Daoy (cell line): ENCODE data around the gene SLC4A11. TPM values are rescaled to one million over a fixed set of nuclear protein-coding genes. Genes with fewer than 3 reads are reported as not detected.
"Not testable (repeated sequence)": the region's sequence is repeated elsewhere in the genome, so short reads cannot be mapped to it uniquely, and the experiment has no call there.

ENCODE experiments used
- DNase-seq: peaks from one replicate; pipeline ENCODE4 v3.0.0-alpha.2; 2015; ENCODE audit warnings: low read depth
- total RNA-seq: library from RNA; depleted of rRNA; stranded (reverse); fragments of >200 nt; shearing (Covaris generic); gene quantifications from 2 replicates; pipeline ENCODE4 v1.2.3, GENCODE V29; 2014

SLC4A11 gene
- total RNA-seq, 1 experiment from 2014 or later = 0.34 TPM

DNA sequence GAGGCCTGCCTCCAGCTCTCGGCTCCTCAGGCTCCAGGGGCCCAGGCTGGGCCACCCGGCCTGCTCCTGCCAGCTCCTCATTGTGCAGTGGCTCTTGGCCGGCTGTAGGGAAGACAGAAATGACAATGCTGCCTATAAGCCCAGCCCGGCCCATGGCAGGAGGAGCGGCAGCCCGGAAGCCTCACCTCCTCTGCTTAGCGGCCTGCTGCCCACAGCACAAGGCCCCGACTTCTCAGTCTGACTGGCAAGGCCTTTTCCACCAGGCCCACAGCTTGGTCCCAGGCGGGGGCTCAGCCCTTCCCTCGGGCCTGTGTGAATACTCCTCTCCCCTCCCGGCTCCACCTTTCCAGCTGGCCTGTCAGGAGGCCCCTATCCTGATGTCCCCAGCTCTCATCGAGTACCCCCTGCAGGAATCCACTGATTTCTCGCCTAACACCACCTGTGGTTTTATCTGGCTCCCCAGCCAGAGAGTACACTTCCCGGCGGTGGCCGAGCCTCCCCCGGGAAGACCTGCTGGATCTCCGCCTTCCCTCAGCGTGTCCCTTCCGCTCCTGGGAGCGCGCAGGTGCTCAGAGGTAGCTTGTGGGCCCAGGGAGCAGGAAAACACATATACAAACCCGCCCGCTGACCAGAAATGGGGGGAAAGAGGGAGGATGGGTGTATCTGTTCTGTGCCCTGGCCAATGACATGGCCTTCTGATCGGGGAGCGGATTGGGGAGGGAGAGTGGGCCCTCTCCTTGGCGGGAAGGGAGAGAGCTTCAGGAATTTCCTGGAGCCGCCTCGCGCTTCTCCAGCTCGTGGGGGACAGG is 35.5 kb downstream of the SLC4A11 start:
- peak; percentile 34 for DNase-seq

DNA sequence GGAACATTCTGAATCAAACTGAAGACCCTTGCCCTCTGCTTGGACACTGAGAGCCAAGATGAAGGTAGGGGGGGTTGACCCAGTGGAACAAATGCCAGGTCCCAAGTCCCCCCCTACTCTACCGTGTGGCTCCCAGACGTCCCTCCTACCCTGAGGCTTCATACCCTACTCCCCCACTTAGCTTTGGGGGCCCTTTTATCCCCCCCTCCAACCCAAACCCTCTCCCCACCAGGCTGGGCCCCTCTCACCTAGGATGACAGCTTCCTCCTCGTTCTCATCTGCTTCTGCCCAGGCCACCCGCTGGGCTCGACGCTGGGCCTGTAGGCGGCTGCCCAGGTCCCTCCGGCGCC is 36.0 kb downstream of the SLC4A11 start:
- DNase-seq = no peak

DNA sequence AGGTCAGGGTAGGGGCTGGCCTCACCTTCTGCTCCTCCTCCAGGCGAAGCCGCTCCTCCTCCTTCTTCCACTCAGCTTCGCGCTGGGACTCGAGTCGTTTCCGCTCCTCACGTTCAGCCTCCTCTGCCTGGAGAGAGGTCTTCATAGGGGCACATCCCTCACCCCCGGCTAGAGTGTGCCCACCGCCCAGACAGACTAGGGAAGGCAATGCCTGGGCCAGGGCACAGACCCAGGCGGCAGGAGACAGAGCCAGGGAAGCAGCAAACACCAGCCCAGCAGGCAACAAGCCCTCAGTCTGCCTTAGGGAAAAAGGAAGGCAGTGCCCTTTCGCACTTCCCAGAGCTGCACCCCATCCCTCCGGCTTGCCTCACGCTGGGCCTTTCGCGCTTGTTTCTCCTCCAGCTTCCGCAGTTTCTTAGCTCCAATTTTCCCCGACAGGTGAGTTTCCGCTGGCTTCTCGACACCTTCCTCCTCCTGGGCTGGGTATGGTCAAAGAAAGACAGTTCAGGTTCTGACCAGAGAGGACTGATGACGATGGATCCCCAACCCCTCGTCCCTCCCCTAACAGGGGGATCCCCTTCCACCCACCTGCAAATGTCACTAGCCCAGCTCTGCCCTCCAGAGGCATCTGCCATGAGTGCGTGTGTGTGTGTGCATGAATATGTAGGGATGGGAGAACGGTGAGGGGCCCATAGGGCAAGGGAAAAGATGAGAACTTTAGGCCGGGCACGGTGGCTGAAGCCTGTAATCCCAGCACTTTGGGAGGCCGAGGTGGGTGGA is 38.8 kb downstream of the SLC4A11 start:
- DNase-seq = no peak

DNA sequence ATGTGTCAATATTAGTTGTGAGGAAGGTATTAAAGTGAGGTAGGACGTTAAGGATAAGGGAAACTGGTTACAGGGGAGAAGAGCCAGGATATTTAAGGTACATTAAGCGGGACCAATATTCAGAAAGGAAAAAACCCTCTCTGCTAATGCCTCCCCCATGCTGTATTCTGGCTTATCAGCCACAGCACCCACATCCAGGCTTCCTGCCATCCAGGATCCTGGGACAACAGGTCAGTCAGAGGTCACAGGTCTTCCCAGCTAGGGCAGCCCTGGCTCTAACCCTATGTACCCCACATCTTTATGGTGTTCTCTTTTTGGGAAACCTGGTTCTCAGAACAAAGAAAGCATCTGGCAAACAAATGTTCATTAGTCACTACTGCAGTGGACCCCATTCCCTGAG is 39.8 kb downstream of the SLC4A11 start:
- DNase-seq = no peak

DNA sequence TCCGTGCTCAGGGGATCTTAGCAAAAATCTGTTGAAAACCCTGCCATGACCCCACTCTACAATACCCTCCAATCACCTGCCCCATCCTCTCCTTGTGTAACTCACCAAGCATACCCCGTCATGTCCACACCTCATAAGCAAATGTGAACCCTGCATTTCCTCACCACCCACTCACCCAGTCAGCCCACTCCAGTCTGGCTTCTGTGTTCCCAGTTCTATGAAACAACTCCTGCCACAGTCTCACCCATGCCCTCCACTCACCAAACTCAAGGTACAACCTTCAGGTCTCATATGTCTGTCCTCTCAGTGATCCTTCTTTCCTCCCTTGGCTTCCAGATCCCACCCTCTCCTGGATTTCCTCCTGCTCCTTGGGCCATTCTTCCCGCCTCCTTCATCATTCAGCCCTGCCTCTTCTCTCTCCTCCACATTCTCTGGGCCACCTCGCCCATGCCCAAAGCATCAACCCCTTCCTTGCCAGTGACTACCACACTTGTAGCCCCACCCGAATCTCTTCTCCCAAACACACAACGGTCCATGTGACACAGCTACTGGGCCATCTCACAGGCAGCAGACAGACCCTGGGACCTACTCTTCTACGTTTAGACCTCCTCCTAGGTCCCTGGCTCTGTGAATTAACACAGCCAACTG is 43.3 kb downstream of the SLC4A11 start:
- DNase-seq = no peak

DNA sequence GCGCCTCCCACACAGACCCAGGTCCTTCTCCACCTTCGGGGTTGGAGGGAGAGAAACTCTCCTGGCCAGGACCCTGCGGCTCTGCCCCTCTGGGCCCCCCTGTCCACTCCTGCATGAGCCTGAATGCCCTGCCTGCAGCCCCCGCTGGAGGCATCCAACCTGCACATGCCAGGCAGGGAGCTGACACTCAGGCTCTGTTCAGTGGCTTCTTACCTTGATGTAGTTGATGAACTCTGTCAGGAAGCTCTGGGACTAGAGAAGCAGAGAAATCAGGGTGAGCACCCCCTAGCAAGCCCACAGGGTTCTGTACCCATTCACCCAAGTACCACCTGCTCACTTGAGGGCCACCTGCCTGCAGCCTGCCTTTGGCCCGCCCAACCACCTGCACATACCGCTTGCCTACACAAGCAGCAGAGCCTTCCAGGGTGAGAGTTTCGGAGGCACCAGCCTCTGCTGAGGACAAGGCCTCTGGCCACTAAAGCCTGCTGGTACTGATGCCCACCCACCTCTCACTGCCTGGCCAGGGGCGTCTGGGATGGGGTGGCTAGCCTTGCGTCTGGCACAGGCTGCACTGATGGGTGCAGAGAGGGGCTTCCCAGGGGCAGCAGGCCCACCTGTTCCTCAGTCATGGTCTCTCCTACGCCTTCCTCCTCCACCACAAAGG is 44.2 kb downstream of the SLC4A11 start:
- DNase-seq = no peak

DNA sequence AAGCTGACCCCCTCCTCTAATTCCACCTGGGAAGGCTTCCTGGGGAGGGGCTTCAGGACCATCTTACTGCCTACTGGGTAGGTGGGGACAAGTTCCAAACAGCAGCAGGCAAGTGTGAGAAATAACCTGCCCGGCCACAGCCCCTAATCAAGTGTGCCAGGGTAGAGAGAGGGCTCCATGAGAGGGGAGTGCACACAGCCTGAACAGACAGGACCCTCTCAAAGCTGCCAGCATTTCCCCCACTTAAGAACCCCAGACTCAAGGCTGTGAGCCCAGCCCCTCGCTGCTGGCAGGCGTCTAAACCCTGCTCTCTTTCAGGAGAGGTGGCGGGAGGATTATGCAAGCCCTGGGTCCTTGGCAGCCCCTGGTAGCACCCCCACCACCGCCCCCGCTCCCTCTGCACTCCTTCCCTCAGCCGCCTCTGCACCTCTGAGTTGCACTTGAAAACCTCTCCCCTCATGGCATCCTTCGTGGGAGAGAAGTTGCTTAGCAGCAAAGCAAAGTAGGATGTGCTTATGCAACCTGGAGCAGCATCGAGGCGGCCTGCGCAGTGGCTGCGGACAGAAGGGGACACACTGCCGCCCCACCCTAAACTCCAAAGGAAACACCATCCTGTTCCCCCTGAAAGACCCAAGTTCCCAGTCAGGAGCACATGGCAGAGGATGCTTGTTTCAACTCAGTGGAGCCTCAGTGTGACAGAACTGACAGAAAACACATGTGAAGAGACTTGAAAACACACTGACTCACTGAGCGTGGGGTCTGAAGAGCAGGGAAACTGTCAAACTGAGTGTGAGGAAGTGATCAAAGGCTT is 45.0 kb downstream of the SLC4A11 start:
- no peak for DNase-seq

DNA sequence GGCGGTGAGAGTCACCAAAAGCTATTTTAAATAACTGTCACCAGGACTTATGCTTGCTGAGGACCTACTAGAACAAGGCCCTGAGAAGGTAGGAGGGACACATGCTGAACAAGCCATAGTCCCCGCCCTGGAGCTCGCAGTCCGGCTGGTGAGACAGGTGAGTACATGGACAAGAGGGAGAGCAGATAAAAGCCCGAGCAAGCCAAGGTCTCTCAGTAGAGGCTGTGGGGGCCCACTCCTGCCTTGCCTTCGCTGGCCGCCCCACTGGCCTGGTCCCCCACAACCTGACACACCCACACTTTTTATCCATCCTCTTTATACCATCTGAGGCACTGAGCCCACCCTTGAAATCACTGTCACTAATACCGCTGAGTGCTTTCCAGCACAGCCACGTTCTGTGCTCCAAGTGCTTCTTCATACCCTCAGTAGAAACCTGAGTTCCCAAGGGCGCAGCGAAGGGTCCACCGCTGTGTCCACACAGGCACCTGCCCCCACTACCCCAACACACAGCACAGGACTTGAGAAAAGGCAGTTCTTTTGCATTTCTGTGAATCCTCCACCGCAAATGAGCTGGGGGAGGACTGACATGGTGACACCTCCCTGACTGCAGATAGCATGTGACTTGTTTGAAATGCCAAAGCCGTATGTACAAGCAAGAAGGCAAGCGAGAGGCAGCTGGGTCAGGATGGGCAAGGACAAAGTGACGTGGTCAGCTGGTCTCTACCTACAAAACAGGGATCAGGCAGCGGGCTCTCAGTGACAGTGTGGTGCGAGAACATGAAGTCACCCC is 46.6 kb downstream of the SLC4A11 start:
- no peak for DNase-seq

DNA sequence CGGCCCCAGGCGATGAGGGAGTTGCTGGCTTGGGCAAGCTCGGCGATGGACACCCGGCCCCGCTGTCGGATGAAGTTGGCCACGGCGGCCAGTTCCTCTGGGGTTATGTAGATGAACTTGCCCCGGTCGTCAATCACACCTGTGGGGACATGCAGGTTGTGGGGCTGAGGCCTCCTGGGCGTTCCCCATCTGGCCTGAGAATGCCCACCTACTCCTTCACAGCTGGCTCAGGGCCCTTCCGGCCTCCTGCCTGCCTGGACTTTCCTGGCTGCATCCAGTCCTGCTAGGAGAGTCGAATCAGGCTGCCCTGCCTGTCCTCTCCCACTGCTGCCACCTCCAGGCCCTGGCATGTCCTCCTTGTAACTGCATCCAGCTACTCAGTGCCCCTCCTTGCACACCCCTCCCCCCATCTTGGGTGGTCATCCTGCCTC is 48.3 kb downstream of the SLC4A11 start:
- no peak for DNase-seq

DNA sequence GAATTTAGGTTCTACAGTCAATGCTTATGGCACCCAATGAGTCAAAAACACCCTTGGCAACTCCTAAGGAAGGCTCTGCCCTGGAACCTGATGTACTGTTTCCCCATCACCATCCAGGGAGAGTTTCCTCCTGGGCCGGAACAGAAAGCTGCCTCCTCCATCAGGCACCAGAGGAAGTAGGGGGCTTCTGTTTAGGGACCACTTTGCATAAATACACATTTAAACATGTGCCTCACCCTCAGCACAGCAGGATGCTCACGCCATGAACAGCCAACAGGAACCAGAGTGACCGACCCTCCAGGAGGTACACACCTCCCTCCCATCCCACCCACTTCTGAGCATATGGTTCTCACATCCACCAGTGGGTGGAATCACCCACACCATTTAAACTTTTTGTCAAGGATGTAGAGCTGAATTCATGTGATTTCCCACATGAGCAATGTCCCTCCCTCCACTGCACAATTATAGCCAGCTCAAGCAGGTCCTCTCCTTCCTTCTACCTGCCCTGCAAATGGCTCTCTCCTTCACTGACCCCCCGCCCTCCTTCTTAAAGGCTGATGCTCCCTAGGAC is 49.3 kb downstream of the SLC4A11 start:
- no peak for DNase-seq

DNA sequence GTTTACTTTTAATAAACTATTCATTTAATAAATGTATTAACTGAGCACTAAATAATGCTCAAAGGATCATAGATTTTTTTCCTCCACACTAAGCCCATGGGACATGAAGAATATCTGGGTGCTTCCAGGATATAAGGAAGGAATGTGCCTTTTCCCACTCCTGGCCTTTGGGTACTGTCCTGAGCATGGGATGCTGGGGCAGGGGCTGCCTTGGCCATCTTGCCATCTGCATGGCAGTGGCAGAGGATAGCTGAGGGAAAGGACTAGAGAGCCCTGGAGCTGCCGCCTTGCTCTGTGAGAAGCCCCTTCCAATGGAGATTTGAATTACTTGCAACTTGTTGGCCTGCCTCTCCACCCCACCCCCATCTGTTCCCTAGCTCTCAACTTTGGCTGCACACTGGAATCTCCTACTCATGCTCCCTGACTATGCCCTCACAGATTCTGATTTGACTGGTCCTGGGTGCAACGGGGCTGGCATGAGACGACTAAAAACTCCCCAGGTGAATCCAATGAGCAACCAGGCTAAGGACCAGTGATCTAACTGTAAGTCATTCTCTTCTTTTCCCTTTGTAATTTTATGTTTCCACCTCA is 50.1 kb downstream of the SLC4A11 start:
- DNase-seq = no peak

DNA sequence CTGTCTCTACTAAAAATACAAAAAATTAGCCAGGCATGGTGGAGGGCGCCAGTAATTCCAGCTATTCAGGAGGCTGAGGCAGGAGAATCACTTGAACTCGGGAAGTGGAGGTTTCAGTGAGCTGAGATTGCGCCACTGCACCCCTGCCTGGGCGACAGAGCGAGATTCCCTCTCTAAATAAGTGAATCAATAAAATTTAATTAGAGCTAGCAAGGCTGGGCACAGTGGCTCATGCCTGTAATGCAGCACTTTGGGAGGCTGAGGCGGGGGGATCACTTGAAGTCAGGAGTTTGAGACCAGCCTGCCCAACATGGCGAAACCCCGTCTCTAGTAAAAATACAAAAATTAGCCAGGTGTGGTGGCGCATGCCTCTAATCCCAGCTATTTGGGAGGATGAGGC is 51.1 kb downstream of the SLC4A11 start:
- not testable (repeated sequence) for DNase-seq

DNA sequence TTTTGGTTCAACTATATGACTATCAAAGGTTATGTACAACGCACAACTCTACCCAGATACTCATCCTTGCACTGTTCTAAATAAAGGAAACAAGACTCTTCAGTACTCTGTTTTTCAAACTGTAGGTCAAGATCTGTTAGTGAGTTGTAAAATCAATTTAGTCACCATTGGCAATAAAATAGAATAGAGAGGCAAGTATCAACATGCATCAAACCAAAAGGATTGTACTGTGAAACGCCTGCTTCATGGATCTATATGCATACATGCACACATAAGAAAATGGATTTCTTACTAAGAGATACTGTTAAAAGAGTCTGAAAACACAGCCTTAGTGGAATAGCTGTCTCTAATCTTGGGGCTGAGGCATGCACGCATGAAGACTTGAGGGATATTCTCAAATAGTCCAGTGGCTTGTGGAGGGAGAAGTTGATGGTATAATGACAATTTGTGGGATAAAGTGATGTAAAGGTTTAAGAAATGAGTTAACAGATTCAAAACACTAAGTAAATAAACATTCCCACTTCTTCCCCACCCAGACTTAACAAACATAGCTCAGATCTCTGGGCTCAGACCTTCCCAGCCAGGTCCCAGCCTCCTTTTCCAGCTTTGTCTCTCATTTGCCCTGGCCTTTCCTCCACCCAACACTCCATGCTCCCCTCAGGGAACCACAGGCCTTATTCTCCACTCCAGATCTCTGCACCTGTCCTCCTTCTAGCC is 54.9 kb downstream of the SLC4A11 start:
- no peak for DNase-seq

DNA sequence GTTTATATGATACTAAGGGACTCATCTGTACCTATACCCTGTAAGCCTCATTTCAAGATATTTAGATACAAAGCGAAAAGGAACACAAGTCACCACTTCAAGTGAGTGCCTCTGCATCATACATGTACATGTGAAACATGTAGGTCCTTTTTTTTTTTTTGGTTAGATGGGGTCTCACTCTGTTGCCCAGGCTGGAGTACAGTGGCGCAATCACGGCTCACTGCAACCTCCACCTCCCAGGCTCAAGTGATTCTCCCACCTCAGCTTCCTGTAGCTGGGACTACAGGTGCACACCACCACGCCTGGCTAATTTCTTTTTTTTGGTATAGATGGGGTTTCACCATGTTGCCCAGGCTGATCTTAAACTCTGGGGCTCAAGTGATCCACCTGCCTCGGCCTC is 56.6 kb downstream of the SLC4A11 start:
- DNase-seq = not testable (repeated sequence)

DNA sequence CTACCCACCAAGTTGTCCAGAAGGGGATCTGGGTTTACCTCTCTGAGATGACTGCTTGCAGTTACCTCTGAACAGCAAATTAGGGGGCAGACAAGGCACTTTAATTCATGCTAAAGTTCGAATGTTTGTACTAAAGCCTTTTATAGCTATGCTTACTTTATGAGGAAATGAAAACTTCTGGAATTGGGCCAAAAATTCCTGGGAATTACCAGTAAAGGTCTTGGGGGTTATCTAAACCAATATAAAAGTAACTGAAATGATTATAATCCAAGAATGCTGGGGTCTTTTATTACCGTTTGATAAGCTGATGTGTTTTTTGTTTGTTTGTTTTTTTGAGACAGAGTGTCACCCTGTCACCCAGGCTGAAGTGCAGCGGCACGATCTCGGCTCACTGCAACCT is 57.7 kb downstream of the SLC4A11 start:
- no peak for DNase-seq

DNA sequence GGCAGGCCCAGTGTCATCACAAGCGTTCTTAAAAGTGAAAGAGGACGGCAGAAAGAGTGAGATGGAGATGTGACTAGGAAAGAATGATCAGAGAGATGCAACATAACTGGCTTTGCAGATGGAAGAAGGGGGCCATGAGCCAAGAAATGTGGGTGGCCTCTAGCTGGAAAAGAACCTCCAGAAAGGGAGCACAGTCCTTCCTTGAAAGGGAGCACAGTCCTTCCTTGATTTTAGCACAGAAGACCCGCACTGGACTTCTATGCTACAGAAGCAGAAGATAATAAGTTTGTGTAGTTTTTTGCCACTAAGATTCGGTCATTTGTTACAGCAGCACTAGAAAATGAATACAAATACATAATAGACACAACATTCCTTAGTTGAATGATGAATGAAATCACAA is 58.7 kb downstream of the SLC4A11 start:
- no peak for DNase-seq

DNA sequence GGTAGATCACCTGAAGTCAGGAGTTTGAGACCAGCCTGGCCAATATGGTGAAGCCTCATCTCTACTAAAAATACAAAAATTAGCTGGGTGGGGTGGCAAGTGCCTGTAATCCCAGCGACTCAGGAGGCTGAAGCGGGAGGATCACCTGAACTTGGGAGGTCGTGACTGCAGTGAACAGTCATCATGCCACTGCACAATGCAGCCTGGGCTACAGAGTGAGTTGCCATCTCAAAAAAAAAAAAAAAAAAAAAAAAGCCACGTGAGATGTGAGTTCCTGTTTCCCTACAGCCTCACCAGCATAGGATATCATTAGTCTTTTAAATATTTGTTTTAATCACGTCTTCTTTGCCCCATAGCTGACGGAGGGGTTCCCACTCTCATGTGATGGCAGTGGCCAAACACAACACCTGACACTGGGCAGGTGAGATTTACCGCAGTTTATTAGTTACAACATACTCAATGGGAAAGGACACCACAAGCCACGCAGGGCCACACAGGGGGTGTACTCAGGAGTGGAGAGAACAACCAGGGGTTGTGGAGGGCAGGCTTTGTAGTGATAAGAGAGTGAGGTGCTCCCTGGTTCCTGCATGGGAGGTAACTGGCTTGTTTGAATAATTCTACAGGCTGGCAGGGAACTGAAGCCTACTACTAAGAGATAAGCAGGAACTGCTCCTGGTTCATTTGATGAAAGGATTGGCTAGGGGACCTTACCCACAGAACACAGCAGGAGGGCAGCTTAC is 61.1 kb downstream of the SLC4A11 start:
- DNase-seq = no peak
